C4-2B (cell line): ENCODE measurements around the gene ARRB1.

Experiments
- CTCF ChIP-seq: fragments of 450-650 bp; conservative IDR thresholded peaks from 2 replicates; pipeline ENCODE4 v1.5.1; 2017; ENCODE audit warnings: mild to moderate bottlenecking
- ZFX ChIP-seq: fragments of 450-650 bp; IDR thresholded peaks from 2 replicates; pipeline ENCODE4 v1.6.1; 2017

GRCh38 chr11:75269367-75269660, 82.1 kb downstream of the ARRB1 start:
- no peak for TF ChIP-seq CTCF
- TF ChIP-seq ZFX: no peak
